KOPT-K1 (cell line): ENCODE results near the gene MICOS13.

Source experiments
- H3K27ac ChIP-seq: fragments of 200-600 bp; sonication (generic); 2 replicates; pipeline ENCODE4 v1.5.1; 2016; ENCODE audit warnings: antibody characterized with exemption, mild to moderate bottlenecking, low read depth, low read length; ENCODE audit not compliant: poor library complexity, severe bottlenecking
- H3K36me3 ChIP-seq: fragments of 200-600 bp; sonication (generic); 2 replicates; pipeline ENCODE4 v1.5.1; 2017; ENCODE audit warnings: antibody characterized with exemption, mild to moderate bottlenecking, low read length, moderate library complexity; ENCODE audit not compliant: insufficient read depth
- H3K9me3 ChIP-seq: fragments of 200-600 bp; sonication (generic); 2 replicates; pipeline ENCODE4 v1.5.1; 2017; ENCODE audit warnings: antibody characterized with exemption, low read length, mild to moderate bottlenecking; ENCODE audit not compliant: insufficient read depth, poor library complexity, severe bottlenecking

Gene MICOS13

DNA sequence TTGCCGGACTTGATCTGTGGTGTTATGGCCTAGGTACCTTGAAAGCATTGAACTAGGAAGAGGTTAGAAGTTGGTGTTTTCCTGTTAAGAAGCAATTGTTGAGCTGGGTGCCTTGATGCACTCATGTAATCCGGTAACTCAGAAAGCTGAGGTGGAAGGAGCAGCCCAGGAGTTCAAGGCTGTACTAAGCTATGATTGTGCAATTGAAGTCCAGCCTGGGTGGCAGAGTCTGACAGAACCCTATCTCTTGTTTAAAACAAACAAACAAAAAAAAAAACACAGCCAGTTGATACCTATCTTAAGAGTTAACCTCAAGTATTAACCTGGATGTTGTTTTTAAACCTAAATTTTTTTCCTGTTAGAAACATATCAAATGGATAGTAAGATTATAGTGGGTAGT, 38.1 kb downstream of the MICOS13 start:
- H3K9me3 ChIP-seq: no peaks in the 10 kb centered on the region
- H3K36me3 ChIP-seq: peaks cover 99% of the 10 kb centered on the region
- no peak overlapping the region for H3K27ac ChIP-seq

DNA sequence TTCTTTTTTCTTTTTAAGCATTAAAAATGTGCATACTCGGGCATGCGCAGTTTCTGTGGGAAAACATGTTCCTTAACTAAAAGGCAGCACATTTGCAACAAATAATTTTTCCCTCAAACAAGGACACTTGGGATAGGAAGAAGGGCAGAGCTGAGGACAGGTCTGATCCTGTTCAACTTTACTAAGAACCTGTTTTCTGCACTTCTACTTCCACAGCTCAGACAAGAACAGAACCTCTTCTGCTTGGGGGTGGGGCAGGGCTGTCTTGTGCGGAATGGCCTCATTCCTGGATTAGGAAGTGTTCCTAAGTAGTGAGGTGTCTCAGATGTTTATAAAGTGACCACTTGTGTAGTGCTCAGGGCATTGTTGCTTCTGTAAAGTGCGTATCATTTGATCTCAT, 39.1 kb downstream of the MICOS13 start:
- H3K36me3 ChIP-seq: peaks cover 97% of the 10 kb centered on the region
- H3K27ac ChIP-seq: no peak overlapping the region
- no peaks in the 10 kb centered on the region for H3K9me3 ChIP-seq

DNA sequence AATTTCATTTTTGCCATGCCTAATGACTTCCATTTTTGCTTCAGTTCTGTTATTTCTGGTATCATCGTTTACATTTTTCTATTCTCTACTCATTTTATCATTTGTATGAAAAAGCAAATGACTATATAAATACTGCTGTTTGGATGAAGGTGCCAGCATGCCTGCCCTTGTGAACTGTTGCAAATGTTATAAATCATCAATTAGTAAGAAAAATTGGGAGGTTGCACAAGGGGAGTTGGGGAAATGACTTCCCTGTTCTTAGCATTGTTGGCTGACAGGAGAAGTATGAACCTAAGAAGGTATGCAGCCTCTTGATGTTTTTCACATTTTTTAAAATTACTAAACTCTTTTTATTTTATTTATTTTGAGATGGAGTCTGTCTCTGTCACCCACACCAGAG, 42.3 kb downstream of the MICOS13 start:
- no peaks in the 10 kb centered on the region for H3K9me3 ChIP-seq
- peaks cover 96% of the 10 kb centered on the region for H3K36me3 ChIP-seq
- H3K27ac ChIP-seq: no peak overlapping the region

DNA sequence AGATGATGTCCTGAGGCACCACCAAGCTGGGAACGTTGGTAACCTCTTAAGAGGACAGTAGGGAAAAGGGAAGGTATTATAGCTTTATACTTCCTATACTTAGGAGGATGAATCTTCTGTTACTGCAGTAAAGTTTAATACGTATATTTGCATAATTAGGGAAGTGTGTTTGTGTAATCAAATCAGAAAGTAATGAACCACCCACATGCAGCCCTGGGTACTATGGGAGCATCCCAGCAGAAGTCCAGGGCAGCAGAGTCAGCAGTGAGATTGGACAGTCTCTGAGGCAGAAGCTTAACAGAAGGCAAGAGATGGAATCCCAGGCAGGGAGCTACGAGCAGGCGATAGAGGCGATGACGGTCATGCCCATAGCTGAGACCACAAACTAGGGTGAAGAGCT, 44.9 kb downstream of the MICOS13 start:
- H3K36me3 ChIP-seq: peaks cover 95% of the 10 kb centered on the region
- H3K27ac ChIP-seq: no peak overlapping the region
- H3K9me3 ChIP-seq: no peaks in the 10 kb centered on the region

DNA sequence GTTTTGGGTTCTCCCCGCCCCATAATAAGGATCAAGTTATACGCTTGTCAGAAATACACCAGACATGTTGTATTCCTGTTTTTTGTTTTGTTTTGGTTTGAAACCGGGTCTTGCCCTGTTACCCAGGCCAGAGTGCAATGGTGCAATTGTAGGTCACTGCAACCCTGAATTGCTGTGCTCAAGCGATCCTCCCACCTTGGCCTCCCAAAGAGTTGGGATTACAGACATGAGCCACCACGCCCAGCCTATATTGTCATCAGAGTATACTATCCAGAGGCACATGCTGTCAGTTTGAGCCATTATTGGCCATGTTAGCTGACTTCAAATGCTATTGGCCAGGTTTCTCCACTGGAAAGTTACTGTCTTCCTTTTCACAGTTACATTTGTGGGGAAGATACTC, 47.7 kb downstream of the MICOS13 start:
- H3K36me3 ChIP-seq: peaks cover 96% of the 10 kb centered on the region
- no peak overlapping the region for H3K27ac ChIP-seq
- H3K9me3 ChIP-seq: no peaks in the 10 kb centered on the region

DNA sequence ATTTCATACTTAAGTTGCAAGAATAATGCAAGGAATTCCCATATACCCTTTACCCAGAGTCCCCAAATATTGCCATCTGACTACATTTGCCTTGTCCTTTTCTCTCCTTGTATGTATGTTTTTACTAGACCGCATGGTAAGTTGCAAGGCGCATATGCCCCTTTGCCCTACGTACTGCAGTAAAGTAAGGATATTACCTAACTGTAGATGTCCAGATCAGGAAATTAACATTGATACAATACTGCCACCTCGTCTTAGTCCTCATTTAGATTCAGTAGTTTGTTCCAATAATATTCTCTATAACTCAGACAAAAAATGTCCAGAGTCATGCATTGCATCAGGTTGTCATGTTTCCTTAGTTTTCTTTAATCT, 48.1 kb downstream of the MICOS13 start:
- H3K36me3 ChIP-seq: peaks cover 96% of the 10 kb centered on the region
- H3K9me3 ChIP-seq: no peaks in the 10 kb centered on the region
- H3K27ac ChIP-seq: no peak overlapping the region

DNA sequence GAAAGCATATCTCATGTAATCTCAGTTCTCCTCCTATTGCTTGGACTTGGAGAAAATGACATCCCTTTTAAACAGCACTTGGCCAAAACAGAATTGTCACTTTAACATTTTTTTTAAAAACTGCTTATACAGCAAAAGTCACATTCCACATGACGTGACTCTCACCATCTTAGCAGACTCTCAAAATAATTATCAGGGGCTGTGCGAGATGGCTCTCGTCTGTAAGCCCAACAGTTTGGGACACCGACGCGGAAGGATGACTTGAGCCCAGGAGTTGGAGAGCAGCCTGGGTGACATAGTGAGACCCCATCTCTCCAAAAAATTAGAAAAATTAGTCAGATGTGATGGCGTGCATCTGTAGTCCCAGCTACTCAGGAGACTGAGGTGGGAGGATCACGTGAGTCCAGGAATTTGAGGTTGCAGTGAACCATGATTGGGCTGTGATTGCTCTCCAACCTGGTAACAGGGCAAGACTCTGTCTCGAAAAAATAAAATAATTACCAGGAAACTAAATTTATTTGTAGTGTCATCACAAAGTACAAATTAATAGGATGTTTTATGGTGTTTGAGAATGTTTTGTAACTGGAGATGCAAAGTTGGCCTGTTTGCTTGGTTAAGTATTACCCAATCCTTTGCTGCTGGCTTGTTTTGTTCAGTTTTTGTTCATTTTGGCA, 48.6 kb downstream of the MICOS13 start:
- no peaks in the 10 kb centered on the region for H3K9me3 ChIP-seq
- no peak overlapping the region for H3K27ac ChIP-seq
- peaks cover 99% of the 10 kb centered on the region for H3K36me3 ChIP-seq

DNA sequence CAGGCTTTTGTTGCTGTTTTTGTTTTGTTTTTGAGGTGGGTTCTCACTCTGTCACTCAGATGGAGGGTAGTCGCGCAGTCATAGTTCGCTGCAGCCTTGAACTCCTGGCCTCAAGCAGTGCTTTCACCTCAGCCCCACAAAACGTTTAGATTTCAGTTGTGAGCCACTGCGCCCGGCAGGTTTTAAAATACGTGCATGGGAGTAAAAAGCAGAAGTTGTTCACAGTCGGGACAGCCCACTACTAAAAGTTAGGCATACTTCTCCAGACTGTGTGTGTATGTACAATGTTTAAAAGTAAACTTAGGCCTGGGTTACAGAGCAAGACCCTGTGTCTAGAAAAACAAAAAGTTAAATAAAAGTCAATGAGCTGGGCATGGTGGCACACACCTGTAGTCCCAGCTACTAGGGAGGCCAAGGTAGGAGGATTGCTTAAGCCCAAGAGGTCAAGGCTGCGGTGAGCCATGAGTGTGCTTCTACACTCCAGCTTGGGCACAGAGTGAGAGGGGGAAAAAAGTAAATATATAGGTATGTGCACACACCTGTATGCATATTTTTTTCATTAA, 51.3 kb downstream of the MICOS13 start:
- no peak overlapping the region for H3K27ac ChIP-seq
- H3K36me3 ChIP-seq: peaks cover 96% of the 10 kb centered on the region
- H3K9me3 ChIP-seq: no peaks in the 10 kb centered on the region

DNA sequence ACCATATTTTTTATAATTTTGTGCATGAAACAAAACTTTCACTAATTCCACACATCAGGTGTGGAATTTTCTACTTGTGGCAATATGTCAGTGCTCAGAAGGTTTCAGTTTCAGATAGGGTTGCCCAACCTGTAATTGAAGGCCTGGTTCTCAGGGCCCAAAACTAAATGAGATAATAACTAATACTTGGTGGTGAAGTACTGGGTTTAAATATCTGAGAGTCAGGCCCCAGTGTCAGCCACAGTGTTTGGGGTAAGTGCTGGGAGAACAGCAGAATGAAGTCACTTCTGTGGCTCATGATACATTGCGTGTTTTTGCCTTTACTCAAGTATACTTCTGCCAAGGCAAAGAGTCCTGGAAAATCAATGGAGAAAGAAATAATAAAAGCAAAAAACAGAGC, 51.9 kb downstream of the MICOS13 start:
- H3K27ac ChIP-seq: no peak overlapping the region
- no peaks in the 10 kb centered on the region for H3K9me3 ChIP-seq
- H3K36me3 ChIP-seq: peaks cover 91% of the 10 kb centered on the region
